Measurements from ENCODE around the gene FAM135A. TPM values are rescaled to one million over a fixed set of nuclear protein-coding genes. Genes with fewer than 3 reads are reported as not detected.
A peak's percentile ranks its signal among the peaks of the same experiment; 100 is the strongest.

Gene FAM135A
- total and polyA plus RNA-seq, 2 experiments from 2014 or later = 11.5 to 27.1 TPM

DNA sequence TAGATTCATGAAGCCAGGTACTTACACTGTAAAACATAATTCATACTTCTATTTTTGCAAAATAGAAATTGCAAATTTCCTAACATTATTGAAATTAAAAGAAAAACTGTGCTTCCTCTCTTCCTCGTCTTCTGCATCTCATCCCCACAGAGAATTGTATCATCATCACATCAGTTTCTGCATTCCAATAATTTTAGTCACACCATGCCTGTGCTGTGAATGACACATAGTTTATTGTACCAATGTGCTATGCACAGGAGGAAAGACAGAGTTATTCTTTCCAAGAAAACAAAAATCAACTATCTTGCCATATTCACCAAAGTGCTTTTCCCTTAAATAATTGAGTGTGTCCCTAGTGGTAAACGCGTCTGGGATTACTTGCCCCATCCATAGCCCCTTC, 38.1 kb upstream of the FAM135A start:
- DNase-seq (ENCODE audit: low read depth in 1 of 2, low spot score in 1 of 2) = peak in 1 of 2 donors; percentile 12
- Histone ChIP-seq H3K27me3 (no peaks in the 10 kb centered on the region), H3K4me3 (no peak overlapping the region), H3K36me3 (no peaks in the 10 kb centered on the region), H3K9me3 (ENCODE audit: low read depth) (no peaks in the 10 kb centered on the region), H3K27ac (no peak overlapping the region), H3K4me1 (ENCODE audit: low read depth) (no peaks in the 10 kb centered on the region)
- TF ChIP-seq, protein P1, sequence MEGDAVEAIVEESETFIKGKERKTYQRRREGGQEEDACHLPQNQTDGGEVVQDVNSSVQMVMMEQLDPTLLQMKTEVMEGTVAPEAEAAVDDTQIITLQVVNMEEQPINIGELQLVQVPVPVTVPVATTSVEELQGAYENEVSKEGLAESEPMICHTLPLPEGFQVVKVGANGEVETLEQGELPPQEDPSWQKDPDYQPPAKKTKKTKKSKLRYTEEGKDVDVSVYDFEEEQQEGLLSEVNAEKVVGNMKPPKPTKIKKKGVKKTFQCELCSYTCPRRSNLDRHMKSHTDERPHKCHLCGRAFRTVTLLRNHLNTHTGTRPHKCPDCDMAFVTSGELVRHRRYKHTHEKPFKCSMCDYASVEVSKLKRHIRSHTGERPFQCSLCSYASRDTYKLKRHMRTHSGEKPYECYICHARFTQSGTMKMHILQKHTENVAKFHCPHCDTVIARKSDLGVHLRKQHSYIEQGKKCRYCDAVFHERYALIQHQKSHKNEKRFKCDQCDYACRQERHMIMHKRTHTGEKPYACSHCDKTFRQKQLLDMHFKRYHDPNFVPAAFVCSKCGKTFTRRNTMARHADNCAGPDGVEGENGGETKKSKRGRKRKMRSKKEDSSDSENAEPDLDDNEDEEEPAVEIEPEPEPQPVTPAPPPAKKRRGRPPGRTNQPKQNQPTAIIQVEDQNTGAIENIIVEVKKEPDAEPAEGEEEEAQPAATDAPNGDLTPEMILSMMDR (IDR thresholded peaks at IDR 0.05; ENCODE audit: low read depth, low read length) = no peak

DNA sequence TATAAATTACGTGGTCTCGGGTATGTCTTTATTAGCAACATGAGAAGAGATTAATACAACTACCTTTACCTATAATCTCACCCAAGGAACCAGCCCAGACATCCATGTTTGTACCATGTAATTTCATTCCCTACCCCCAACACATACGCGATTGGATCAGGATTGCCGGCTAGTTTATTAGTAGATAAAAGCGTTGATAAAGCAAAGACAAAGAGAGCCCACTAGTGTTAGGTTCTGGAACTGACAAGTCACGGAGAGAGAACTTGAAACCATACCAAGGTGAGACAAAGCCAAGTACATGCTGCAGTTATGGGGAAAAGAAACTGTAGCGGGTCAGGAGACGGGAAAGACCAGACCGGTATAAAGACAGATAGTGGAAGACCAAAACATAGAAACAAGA, 37.4 kb upstream of the FAM135A start:
- Histone ChIP-seq H3K9me3 (ENCODE audit: low read depth) (no peaks in the 10 kb centered on the region), H3K27me3 (no peaks in the 10 kb centered on the region), H3K4me1 (ENCODE audit: low read depth) (no peaks in the 10 kb centered on the region), H3K27ac (no peak overlapping the region), H3K36me3 (no peaks in the 10 kb centered on the region), H3K4me3 (no peak overlapping the region)
- no peak for DNase-seq (ENCODE audit: low read depth in 1 of 2, low spot score in 1 of 2)
- TF ChIP-seq, protein P1 (IDR thresholded peaks at IDR 0.05; ENCODE audit: low read depth, low read length) = peak; percentile 18

DNA sequence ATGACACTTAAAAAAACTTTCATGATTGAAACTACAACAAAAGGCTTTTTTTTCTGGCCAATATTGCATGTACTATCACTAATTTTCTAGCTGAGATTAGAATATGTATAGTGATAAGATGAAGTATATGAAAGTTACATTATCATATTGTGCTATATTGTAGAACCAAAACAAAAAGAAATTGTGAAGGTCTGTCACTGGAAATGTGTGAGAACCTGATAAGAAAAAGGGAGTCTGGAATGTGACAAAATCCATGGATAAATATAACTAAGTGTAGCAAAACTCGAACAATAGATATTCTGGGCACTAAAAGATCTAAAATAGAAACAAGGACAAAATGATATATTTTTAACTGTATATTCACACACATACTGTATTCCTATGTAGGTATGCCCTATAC, 36.7 kb upstream of the FAM135A start:
- Histone ChIP-seq H3K27ac (no peak overlapping the region), H3K9me3 (ENCODE audit: low read depth) (no peaks in the 10 kb centered on the region), H3K4me1 (ENCODE audit: low read depth) (no peaks in the 10 kb centered on the region), H3K4me3 (no peak overlapping the region), H3K36me3 (no peaks in the 10 kb centered on the region), H3K27me3 (no peaks in the 10 kb centered on the region)
- TF ChIP-seq, protein P1 (IDR thresholded peaks at IDR 0.05; ENCODE audit: low read depth, low read length) = no peak
- no peak for DNase-seq (ENCODE audit: low read depth in 1 of 2, low spot score in 1 of 2)

DNA sequence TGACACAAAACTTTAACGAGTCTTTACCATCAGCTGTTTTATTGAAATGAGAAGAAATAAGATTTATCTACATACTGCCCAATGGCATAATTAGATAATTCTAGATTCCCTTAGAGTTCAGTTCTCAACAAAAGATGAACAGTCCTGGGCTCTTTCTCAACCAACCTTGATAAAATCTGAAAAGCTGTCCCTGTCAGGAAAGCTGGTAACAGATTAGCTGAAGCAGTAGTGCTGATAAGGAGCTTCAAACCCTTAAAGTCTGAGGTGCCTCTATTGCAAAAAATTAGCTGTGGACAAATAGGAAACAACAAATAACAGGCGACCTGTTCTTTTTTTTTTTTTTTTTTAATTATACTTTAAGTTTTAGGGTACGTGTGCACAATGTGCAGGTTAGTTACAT, 35.9 kb upstream of the FAM135A start:
- H3K36me3 ChIP-seq = no peaks in the 10 kb centered on the region
- no peak overlapping the region for H3K4me3 ChIP-seq
- TF ChIP-seq, protein P1 (IDR thresholded peaks at IDR 0.05; ENCODE audit: low read depth, low read length) = no peak
- H3K27ac ChIP-seq = no peak overlapping the region
- H3K9me3 ChIP-seq (ENCODE audit: low read depth) = no peaks in the 10 kb centered on the region
- H3K4me1 ChIP-seq (ENCODE audit: low read depth) = no peaks in the 10 kb centered on the region
- H3K27me3 ChIP-seq = no peaks in the 10 kb centered on the region
- no peak for DNase-seq (ENCODE audit: low read depth in 1 of 2, low spot score in 1 of 2)

DNA sequence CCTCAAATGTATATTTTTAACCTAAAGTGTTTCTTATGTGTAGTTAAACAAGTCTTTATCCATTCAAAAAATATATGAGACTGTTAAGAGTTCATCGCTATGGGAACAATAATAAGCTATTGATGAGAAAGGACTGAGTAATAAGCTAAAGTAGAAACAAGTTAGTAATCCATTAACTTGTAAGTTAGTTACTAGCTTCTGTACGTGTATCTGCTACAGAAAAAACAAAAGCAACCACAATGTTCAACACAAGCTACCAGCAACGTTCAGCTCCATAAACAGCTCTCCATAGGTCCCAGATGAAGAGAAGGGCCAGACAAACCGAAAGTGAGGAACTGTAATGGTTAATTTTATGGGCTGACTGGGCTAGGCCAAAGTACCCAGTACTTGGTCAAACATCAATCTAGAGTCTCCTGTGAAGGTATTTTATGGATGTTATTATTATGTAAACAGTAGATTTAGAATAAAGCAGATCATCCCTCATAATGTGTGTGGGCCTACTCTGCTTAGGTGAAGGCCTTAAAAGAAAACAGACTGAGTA, 33.8 kb upstream of the FAM135A start:
- DNase-seq (ENCODE audit: low read depth in 1 of 2, low spot score in 1 of 2) = no peak
- TF ChIP-seq, protein P1 (IDR thresholded peaks at IDR 0.05; ENCODE audit: low read depth, low read length) = no peak
- Histone ChIP-seq H3K27ac (no peak overlapping the region), H3K9me3 (ENCODE audit: low read depth) (no peaks in the 10 kb centered on the region), H3K4me1 (ENCODE audit: low read depth) (no peaks in the 10 kb centered on the region), H3K27me3 (no peaks in the 10 kb centered on the region), H3K4me3 (no peak overlapping the region), H3K36me3 (no peaks in the 10 kb centered on the region)

DNA sequence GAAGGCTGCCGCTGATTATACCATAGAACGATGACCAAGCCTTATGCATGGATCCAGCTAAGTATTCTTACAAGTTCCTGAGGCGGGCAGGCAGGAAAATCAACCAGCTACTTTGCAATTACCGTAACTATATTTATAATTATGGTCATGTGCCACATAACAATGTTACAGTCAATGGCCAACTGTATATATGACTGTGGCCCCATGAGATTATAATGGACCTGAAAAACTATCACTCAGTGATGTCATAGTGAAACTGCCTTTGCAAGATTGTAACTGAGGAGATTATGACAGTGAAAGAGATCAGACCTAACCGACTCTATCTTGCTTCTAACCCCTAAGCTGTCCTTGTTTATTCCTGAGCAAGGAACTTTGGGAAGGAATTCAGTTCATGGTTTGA, 33.1 kb upstream of the FAM135A start:
- Histone ChIP-seq H3K4me1 (ENCODE audit: low read depth) (no peaks in the 10 kb centered on the region), H3K27me3 (no peaks in the 10 kb centered on the region), H3K27ac (no peak overlapping the region), H3K9me3 (ENCODE audit: low read depth) (no peaks in the 10 kb centered on the region), H3K36me3 (no peaks in the 10 kb centered on the region), H3K4me3 (no peak overlapping the region)
- DNase-seq (ENCODE audit: low read depth in 1 of 2, low spot score in 1 of 2) = no peak
- TF ChIP-seq, protein P1 (IDR thresholded peaks at IDR 0.05; ENCODE audit: low read depth, low read length) = no peak
